ENCODE data around the gene CMTM3.

GRCh38 chr16:66566051-66566901 is 38.2 kb upstream of the CMTM3 start, which contains the start of gene CMTM1:
- TF ChIP-seq TCF12 (IDR thresholded peaks at IDR 0.05) (no peak), MAX (IDR thresholded peaks at IDR 0.05; ENCODE audit: low read depth) (no peak), MXI1 (IDR thresholded peaks at IDR 0.05; ENCODE audit: low read depth, low read length) (no peak), YY1 (IDR thresholded peaks at IDR 0.05; ENCODE audit: low read depth) (no peak), CTCF (IDR thresholded peaks at IDR 0.05) (no peak)

Measured in SK-N-SH (cell line).